Uterus (tissue), 2 donors: ENCODE data around the gene ZSCAN5B.
"Not testable (repeated sequence)": the region's sequence is repeated elsewhere in the genome, so short reads cannot be mapped to it uniquely, and the experiment has no call there.

Experiments used
- POLR2A ChIP-seq, 2 donors: fragments of 450-650 bp; IDR thresholded peaks; one replicate each; pipeline ENCODE4 v1.6.1; 2016; ENCODE audit warnings: antibody characterized with exemption in 2 of 2, mild to moderate bottlenecking in 1 of 2, moderate library complexity in 1 of 2
- TF ChIP-seq, protein P1 (sequence below), 4 experiments: fragments of 200-600 bp in 2 of 4; fragments of 450-650 bp in 2 of 4; sonication (generic) in 2 of 4; IDR thresholded peaks; one replicate each; pipeline ENCODE4 v1.5.1; 2016 to 2019; ENCODE audit warnings: antibody characterized with exemption in 4 of 4, mild to moderate bottlenecking in 2 of 4, moderate library complexity in 1 of 4

DNA sequence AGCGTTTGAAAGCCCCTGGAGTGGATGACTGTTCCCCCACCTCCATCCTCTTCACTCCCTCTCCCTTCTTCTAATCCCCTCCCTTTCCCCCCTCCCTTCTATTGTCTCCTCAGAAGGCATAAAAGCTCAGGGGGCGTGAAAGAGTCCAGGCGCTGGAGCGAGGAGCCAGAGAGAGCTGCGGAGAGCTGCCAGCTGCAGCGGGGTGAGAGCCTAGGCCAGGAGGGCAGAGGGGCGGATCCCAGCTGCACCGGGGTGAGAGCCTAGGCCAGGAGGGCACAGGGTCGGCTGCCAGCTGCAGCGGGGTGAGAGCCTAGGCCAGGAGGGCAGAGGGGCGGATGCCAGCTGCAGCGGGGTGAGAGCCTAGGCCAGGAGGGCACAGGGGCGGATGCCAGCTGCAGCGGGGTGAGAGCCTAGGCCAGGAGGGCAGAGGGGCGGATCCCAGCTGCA, 21.7 kb downstream of the ZSCAN5B start, which contains the start of gene GALP:
- TF ChIP-seq, protein P1, sequence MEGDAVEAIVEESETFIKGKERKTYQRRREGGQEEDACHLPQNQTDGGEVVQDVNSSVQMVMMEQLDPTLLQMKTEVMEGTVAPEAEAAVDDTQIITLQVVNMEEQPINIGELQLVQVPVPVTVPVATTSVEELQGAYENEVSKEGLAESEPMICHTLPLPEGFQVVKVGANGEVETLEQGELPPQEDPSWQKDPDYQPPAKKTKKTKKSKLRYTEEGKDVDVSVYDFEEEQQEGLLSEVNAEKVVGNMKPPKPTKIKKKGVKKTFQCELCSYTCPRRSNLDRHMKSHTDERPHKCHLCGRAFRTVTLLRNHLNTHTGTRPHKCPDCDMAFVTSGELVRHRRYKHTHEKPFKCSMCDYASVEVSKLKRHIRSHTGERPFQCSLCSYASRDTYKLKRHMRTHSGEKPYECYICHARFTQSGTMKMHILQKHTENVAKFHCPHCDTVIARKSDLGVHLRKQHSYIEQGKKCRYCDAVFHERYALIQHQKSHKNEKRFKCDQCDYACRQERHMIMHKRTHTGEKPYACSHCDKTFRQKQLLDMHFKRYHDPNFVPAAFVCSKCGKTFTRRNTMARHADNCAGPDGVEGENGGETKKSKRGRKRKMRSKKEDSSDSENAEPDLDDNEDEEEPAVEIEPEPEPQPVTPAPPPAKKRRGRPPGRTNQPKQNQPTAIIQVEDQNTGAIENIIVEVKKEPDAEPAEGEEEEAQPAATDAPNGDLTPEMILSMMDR (IDR thresholded peaks at IDR 0.05) = not testable (repeated sequence)
- TF ChIP-seq POLR2A (IDR thresholded peaks at IDR 0.05) = not testable (repeated sequence)
